ENCODE measurements around the gene FIP1L1. TPM values are rescaled to one million over a fixed set of nuclear protein-coding genes. Genes with fewer than 3 reads are reported as not detected.

FIP1L1 gene
- total and polyA plus RNA-seq, 5 donors: 24.8 to 33.6 (median 30.8) TPM

DNA sequence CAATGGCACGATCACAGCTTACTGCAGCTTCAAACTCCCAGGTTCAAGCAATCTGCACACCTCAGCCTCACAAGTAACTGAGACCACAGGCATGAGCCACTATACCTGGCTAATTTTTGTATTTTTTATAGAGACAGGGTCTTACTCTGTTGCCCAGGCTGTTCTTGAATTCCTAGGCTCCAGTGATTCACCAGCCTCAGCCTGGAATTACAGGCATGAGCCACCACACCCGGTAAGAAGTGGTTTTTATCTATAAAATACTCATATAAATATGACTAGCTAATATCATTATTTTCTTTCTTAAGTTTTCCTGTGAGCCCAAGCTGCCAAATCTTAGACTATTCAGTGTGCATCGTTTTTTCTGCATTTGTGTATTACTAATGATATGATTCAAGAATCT, 16.0 kb upstream of the FIP1L1 start:
- WGBS: 78% methylated on average over 3 of the region's 3 CpGs
- H3K27ac ChIP-seq (ENCODE audit: low read length): no peak overlapping the region
- intact Hi-C loops (cut with DNase I): no loop called here
- no peak for ATAC-seq
- no peak for DNase-seq
- no peaks in the 10 kb centered on the region for H3K9me3 ChIP-seq (ENCODE audit: control insufficient read depth, low read length)
- H3K4me1 ChIP-seq (ENCODE audit: control insufficient read depth, insufficient read depth, low read length): peaks cover 1% of the 10 kb centered on the region
- H3K4me3 ChIP-seq (ENCODE audit: low read length): no peak overlapping the region
- no peaks in the 10 kb centered on the region for H3K27me3 ChIP-seq (ENCODE audit: control insufficient read depth, insufficient read depth)

- 92% methylated on average over 1 of the region's 1 CpG for WGBS
- Histone ChIP-seq H3K4me3 (ENCODE audit: low read length) (no peak overlapping the region), H3K27me3 (ENCODE audit: control insufficient read depth, insufficient read depth) (no peaks in the 10 kb centered on the region), H3K27ac (ENCODE audit: low read length) (no peak overlapping the region), H3K4me1 (ENCODE audit: control insufficient read depth, insufficient read depth, low read length) (peaks cover 1% of the 10 kb centered on the region), H3K9me3 (ENCODE audit: control insufficient read depth, low read length) (no peaks in the 10 kb centered on the region)
- DNase-seq (no peak), ATAC-seq (no peak)
- intact Hi-C loops (cut with DNase I): no loop called here
Observed at GRCh38 chr4:53362093-53362492, 15.3 kb upstream of the FIP1L1 start.

DNA sequence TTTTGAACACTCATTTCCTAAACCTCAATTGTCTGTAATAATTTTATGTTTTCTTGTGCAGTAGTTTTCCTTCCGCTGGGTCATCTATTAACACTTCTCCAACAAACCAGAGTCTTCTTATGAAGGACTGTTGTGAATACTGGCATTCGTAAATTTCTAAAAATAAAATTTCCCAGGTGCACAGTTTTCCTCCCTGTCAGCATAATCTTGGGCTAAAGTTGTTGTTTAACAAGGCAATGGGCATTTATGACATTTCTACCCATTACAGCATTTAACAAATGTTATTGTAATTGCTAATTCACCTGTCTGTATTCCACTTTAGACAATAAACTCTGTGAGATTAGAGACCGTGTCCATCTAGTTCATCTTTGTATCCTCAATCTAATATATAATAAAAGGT, 12.8 kb upstream of the FIP1L1 start:
- ATAC-seq: no peak
- intact Hi-C loops (cut with DNase I): no loop called here
- H3K27me3 ChIP-seq (ENCODE audit: control insufficient read depth, insufficient read depth): no peaks in the 10 kb centered on the region
- H3K4me1 ChIP-seq (ENCODE audit: control insufficient read depth, insufficient read depth, low read length): peaks cover 1% of the 10 kb centered on the region
- H3K27ac ChIP-seq (ENCODE audit: low read length): no peak overlapping the region
- 43% methylated on average over 3 of the region's 3 CpGs for WGBS
- no peak for DNase-seq
- no peaks in the 10 kb centered on the region for H3K9me3 ChIP-seq (ENCODE audit: control insufficient read depth, low read length)
- peak overlapping the region; percentile 69 for H3K4me3 ChIP-seq (ENCODE audit: low read length)

- Histone ChIP-seq H3K4me3 (ENCODE audit: low read length) (peak overlapping the region; percentile 69), H3K27me3 (ENCODE audit: control insufficient read depth, insufficient read depth) (no peaks in the 10 kb centered on the region), H3K27ac (ENCODE audit: low read length) (no peak overlapping the region), H3K9me3 (ENCODE audit: control insufficient read depth, low read length) (no peaks in the 10 kb centered on the region), H3K4me1 (ENCODE audit: control insufficient read depth, insufficient read depth, low read length) (peaks cover 1% of the 10 kb centered on the region)
- WGBS: under 1% methylated on average over 8 of the region's 8 CpGs
- intact Hi-C loops (cut with DNase I): no loop called here
- peak; percentile 9 to 24 for ATAC-seq
- DNase-seq: no peak
Observed at GRCh38 chr4:53365121-53365485, 12.3 kb upstream of the FIP1L1 start.

DNA sequence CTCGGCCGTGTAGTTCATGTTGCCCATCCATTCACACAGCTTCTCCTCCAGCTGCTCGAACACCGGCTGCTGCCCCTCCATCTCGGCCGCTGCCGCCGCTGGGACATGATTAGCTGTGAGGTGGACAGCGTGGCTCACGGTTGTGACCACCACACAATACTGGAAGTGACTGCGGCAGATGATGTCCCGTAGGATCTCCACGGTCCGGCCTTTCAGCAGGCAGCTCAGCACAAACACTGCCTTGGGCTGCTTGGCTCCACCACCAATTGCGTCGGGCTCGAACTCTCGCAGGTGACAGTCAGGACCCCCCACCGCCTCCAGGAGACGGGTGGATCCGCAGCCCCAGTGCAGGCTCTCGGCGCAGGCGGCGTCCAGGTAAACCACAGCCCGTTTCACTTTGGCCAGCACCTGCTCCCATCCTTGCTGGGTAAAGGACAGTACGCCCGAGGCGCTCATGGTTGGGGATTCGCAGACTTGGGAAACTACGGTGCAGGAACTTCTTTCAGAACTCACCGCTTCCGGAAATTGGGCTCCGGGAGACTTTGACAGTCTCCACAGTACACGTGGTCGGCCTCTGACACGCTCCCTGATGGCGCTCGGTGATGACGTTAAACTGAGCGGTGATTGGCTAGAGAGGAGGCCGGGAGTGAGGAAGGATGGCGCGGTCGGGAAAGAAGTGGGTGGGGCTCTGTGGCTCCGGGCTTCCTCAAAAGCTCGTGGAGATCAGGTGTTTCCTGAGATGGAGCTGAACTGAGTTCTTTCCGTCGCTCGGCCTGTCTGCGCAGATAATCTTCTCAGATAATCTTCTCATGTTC, 11.7 kb upstream of the FIP1L1 start, which contains the start of gene SCFD2:
TSS of gene SCFD2 (minus strand) at position 576 of the 815 bp plus-strand sequence.
- WGBS: under 1% methylated on average over 51 of the region's 51 CpGs
- Histone ChIP-seq H3K9me3 (ENCODE audit: control insufficient read depth, low read length) (no peaks in the 10 kb centered on the region), H3K4me3 (ENCODE audit: low read length) (peak within 1 kb of the TSS; percentile 69), H3K4me1 (ENCODE audit: control insufficient read depth, insufficient read depth, low read length) (no peaks in the 10 kb centered on the region), H3K27me3 (ENCODE audit: control insufficient read depth, insufficient read depth) (no peaks in the 10 kb centered on the region), H3K27ac (ENCODE audit: low read length) (no peak within 1 kb of the TSS)
- ATAC-seq: peak; percentile 100
- intact Hi-C loops (cut with DNase I): no loop called here
- DNase-seq: peak; percentile 97 to 99 (median 97)

DNA sequence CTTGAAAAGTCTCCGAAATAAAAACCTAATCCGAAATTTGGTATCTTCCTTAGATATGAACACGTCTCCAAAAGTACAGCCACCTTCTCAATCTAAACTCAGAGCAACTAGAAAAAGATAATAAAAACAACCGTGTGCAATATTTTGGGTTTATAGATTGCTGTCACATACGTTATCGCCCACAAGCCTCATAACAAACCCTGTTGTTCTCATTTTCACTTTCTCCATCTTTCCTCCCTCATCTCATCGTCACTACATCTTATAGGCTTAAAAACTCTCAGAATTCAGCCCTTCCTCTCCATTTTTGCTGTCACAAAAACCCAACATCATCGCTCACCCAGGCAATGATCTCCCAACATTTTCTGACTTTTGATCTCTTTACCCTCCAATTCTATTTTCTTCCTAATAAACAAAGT, 11.1 kb upstream of the FIP1L1 start:
- intact Hi-C loops (cut with DNase I): no loop called here
- WGBS: 14% methylated on average over 8 of the region's 8 CpGs
- Histone ChIP-seq H3K27me3 (ENCODE audit: control insufficient read depth, insufficient read depth) (no peaks in the 10 kb centered on the region), H3K4me3 (ENCODE audit: low read length) (peak overlapping the region; percentile 69), H3K27ac (ENCODE audit: low read length) (no peak overlapping the region), H3K9me3 (ENCODE audit: control insufficient read depth, low read length) (no peaks in the 10 kb centered on the region), H3K4me1 (ENCODE audit: control insufficient read depth, insufficient read depth, low read length) (no peaks in the 10 kb centered on the region)
- ATAC-seq (no peak), DNase-seq (no peak)

GRCh38 chr4:53367721-53368120, 9.7 kb upstream of the FIP1L1 start:
- no peak overlapping the region for H3K27ac ChIP-seq (ENCODE audit: low read length)
- 89% methylated on average over 2 of the region's 2 CpGs for WGBS
- no peak overlapping the region for H3K4me3 ChIP-seq (ENCODE audit: low read length)
- DNase-seq: no peak
- no peaks in the 10 kb centered on the region for H3K27me3 ChIP-seq (ENCODE audit: control insufficient read depth, insufficient read depth)
- intact Hi-C loops (cut with DNase I): no loop called here
- no peaks in the 10 kb centered on the region for H3K9me3 ChIP-seq (ENCODE audit: control insufficient read depth, low read length)
- ATAC-seq: no peak
- no peaks in the 10 kb centered on the region for H3K4me1 ChIP-seq (ENCODE audit: control insufficient read depth, insufficient read depth, low read length)

DNA sequence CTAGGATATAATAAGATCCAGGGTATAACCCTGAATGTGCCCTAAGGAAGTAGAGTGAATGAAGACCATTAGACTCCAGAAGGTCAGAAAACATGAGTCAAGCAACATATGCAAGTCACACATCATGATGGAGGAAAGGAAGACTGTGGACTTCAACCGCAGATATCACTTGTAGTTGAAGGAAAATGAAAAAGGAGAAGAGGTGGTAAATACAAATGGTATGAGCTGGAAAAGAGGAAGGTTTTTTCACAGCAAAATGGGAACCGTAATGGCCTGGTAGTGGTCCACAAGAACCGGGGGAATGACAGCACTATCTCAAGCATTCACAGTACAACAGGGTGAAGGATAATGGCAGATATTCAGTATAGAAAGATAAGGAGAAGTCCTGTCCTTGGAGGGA, 6.4 kb upstream of the FIP1L1 start:
- no peak for ATAC-seq
- Histone ChIP-seq H3K4me1 (ENCODE audit: control insufficient read depth, insufficient read depth, low read length) (no peaks in the 10 kb centered on the region), H3K4me3 (ENCODE audit: low read length) (no peak overlapping the region), H3K9me3 (ENCODE audit: control insufficient read depth, low read length) (no peaks in the 10 kb centered on the region), H3K27me3 (ENCODE audit: control insufficient read depth, insufficient read depth) (no peaks in the 10 kb centered on the region), H3K27ac (ENCODE audit: low read length) (no peak overlapping the region)
- WGBS: 87% methylated on average over 3 of the region's 3 CpGs
- intact Hi-C loops (cut with DNase I): no loop called here
- no peak for DNase-seq

DNA sequence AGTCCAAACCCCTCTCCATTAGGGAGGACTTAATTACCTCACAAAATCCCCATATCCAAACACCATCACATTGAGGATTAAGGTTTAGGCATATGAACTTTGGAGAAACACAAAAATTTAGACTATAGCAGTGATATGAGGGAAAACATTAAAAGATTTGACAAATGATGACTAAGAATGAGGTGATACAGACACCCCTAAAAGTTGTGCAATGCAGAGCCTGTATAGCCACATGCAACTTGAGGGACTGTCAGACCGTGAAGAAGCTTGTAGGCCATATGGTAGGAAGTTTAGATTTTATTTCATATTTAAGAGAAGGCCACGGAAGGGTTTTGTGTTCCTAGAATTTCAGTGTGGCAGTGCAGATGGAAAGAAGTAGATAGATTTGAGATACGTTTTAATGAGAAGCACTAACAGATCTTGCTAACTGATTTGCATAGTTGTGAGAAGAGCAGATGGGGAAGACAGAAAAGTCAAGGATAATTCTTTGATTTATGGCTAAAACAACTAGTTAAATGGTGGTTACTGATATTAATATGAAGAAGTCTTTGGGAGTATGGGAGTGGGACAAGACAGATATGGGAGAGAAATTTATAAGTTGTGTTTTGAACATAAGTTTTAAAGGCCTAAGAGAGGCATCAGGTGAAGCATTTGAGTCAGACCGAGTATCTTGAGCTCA, 5.5 kb upstream of the FIP1L1 start:
- intact Hi-C loops (cut with DNase I): no loop called here
- H3K27me3 ChIP-seq (ENCODE audit: control insufficient read depth, insufficient read depth): no peaks in the 10 kb centered on the region
- no peak overlapping the region for H3K27ac ChIP-seq (ENCODE audit: low read length)
- ATAC-seq (no peak), DNase-seq (no peak)
- WGBS: 83% methylated on average over 4 of the region's 4 CpGs
- no peak overlapping the region for H3K4me3 ChIP-seq (ENCODE audit: low read length)
- H3K4me1 ChIP-seq (ENCODE audit: control insufficient read depth, insufficient read depth, low read length): no peaks in the 10 kb centered on the region
- no peaks in the 10 kb centered on the region for H3K9me3 ChIP-seq (ENCODE audit: control insufficient read depth, low read length)

DNA sequence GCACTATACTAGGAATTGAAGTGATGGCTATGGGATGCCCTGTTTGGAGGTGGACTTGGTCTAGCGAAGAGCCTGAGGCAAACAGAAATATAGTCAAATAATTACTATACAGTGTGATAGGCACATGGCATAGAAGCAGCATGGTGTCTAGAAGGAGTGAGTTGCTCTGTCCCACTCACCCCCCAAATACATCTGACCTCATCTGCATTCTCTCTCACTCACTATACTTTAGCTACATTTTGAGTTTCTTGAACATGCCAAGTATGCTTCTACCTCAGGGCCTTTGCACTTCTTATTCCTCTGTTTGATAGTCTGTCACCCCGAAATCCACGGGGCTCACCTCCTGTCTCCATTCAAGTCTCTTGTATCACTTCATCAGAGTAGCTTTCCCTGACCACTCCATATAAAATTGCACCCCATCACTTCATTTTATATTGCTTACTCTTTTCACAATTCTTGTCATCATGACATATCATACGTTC, 2.6 kb upstream of the FIP1L1 start:
- Histone ChIP-seq H3K27me3 (ENCODE audit: control insufficient read depth, insufficient read depth) (no peaks in the 10 kb centered on the region), H3K4me1 (ENCODE audit: control insufficient read depth, insufficient read depth, low read length) (no peaks in the 10 kb centered on the region), H3K9me3 (ENCODE audit: control insufficient read depth, low read length) (no peaks in the 10 kb centered on the region), H3K4me3 (ENCODE audit: low read length) (no peak overlapping the region), H3K27ac (ENCODE audit: low read length) (no peak overlapping the region)
- ATAC-seq: no peak
- intact Hi-C loops (cut with DNase I): no loop called here
- WGBS: 75% methylated on average over 4 of the region's 4 CpGs
- no peak for DNase-seq

GRCh38 chr4:53376900-53377299, 541 bp upstream of the FIP1L1 start:
- Histone ChIP-seq H3K27me3 (ENCODE audit: control insufficient read depth, insufficient read depth) (no peaks in the 10 kb centered on the region), H3K4me1 (ENCODE audit: control insufficient read depth, insufficient read depth, low read length) (no peaks in the 10 kb centered on the region), H3K4me3 (ENCODE audit: low read length) (peak overlapping the region; percentile 73), H3K27ac (ENCODE audit: low read length) (no peak overlapping the region), H3K9me3 (ENCODE audit: control insufficient read depth, low read length) (no peaks in the 10 kb centered on the region)
- no peak for ATAC-seq
- DNase-seq: no peak
- intact Hi-C loops (cut with DNase I): no loop called here
- WGBS: 60% methylated on average over 5 of the region's 5 CpGs
